GM12878 (cell line): ENCODE measurements around the gene SV2B.

Experiments used
- BACH1 ChIP-seq: fragments of 450-650 bp; IDR thresholded peaks from 2 replicates; pipeline ENCODE4 v1.6.1; 2017; ENCODE audit warnings: mild to moderate bottlenecking, borderline replicate concordance
- DPF2 ChIP-seq: fragments of 450-650 bp; IDR thresholded peaks from 2 replicates; pipeline ENCODE4 v1.6.1; 2017; ENCODE audit warnings: mild to moderate bottlenecking
- FOXK2 ChIP-seq: fragments of 450-650 bp; IDR thresholded peaks from 2 replicates; pipeline ENCODE4 v1.6.1; 2017; ENCODE audit warnings: mild to moderate bottlenecking, moderate library complexity
- POLR2AphosphoS5 ChIP-seq: IDR thresholded peaks from 2 replicates; pipeline ENCODE4 v1.6.1; 2011; ENCODE audit warnings: mild to moderate bottlenecking, low read length, inconsistent platforms
- RAD21 ChIP-seq: IDR thresholded peaks from 2 replicates; pipeline ENCODE4 v1.6.1; 2011; ENCODE audit warnings: mild to moderate bottlenecking, low read depth, low read length, moderate library complexity; ENCODE audit not compliant: insufficient read depth
- RFX5 ChIP-seq: IDR thresholded peaks from 2 replicates; pipeline ENCODE4 v1.6.1; 2011; ENCODE audit warnings: low read depth, low read length, improper control_type of control experiment
- TF ChIP-seq, protein P1 (sequence below): IDR thresholded peaks from 2 replicates; pipeline ENCODE4 v1.6.1; 2012; ENCODE audit warnings: low read depth, low read length, improper control_type of control experiment
- TF ChIP-seq, protein P2 (sequence below): fragments of 450-650 bp; IDR thresholded peaks from 2 replicates; pipeline ENCODE4 v1.6.1; 2016; ENCODE audit warnings: mild to moderate bottlenecking, moderate library complexity, borderline replicate concordance
- TF ChIP-seq, protein P3 (sequence below), 3 experiments: IDR thresholded peaks in 2 of 3; conservative IDR thresholded peaks in 1 of 3; 2 replicates each; pipeline ENCODE4 v1.5.1; 2011; ENCODE audit warnings: low read depth in 3 of 3, low read length in 3 of 3, mild to moderate bottlenecking in 3 of 3, control low read depth in 2 of 3, moderate library complexity in 2 of 3, inconsistent platforms in 1 of 3, mixed read lengths in 1 of 3; ENCODE audit not compliant: control insufficient read depth in 2 of 3, insufficient read depth in 1 of 3; ENCODE audit errors: extremely low read depth in 1 of 3

DNA sequence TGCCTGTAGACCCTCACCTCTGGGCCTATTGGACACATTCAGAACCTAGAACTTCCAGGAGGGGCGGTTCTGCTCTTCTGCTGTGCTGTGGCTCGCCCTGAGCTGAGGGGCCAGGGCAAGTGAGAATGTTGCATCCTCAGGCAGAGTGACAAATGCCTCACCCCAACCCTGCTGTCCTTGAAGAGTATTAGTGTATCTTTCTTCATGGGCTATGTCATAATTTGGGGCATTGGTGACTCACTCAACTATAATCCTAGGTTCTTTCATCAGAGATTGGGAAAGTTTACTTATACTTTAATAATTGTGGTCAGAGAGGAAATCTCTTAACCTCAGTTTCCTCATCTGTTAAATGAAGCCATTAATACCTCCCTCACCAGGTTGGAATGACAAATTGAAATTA is 143.8 kb downstream of the SV2B start:
- TF ChIP-seq FOXK2 (no peak), POLR2AphosphoS5 (no peak), RAD21 (no peak), RFX5 (no peak), DPF2 (no peak), BACH1 (no peak)
- TF ChIP-seq, protein P1, sequence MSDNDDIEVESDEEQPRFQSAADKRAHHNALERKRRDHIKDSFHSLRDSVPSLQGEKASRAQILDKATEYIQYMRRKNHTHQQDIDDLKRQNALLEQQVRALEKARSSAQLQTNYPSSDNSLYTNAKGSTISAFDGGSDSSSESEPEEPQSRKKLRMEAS: no peak
- TF ChIP-seq, protein P2, sequence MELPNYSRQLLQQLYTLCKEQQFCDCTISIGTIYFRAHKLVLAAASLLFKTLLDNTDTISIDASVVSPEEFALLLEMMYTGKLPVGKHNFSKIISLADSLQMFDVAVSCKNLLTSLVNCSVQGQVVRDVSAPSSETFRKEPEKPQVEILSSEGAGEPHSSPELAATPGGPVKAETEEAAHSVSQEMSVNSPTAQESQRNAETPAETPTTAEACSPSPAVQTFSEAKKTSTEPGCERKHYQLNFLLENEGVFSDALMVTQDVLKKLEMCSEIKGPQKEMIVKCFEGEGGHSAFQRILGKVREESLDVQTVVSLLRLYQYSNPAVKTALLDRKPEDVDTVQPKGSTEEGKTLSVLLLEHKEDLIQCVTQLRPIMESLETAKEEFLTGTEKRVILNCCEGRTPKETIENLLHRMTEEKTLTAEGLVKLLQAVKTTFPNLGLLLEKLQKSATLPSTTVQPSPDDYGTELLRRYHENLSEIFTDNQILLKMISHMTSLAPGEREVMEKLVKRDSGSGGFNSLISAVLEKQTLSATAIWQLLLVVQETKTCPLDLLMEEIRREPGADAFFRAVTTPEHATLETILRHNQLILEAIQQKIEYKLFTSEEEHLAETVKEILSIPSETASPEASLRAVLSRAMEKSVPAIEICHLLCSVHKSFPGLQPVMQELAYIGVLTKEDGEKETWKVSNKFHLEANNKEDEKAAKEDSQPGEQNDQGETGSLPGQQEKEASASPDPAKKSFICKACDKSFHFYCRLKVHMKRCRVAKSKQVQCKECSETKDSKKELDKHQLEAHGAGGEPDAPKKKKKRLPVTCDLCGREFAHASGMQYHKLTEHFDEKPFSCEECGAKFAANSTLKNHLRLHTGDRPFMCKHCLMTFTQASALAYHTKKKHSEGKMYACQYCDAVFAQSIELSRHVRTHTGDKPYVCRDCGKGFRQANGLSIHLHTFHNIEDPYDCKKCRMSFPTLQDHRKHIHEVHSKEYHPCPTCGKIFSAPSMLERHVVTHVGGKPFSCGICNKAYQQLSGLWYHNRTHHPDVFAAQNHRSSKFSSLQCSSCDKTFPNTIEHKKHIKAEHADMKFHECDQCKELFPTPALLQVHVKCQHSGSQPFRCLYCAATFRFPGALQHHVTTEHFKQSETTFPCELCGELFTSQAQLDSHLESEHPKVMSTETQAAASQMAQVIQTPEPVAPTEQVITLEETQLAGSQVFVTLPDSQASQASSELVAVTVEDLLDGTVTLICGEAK: no peak
- TF ChIP-seq, protein P3, sequence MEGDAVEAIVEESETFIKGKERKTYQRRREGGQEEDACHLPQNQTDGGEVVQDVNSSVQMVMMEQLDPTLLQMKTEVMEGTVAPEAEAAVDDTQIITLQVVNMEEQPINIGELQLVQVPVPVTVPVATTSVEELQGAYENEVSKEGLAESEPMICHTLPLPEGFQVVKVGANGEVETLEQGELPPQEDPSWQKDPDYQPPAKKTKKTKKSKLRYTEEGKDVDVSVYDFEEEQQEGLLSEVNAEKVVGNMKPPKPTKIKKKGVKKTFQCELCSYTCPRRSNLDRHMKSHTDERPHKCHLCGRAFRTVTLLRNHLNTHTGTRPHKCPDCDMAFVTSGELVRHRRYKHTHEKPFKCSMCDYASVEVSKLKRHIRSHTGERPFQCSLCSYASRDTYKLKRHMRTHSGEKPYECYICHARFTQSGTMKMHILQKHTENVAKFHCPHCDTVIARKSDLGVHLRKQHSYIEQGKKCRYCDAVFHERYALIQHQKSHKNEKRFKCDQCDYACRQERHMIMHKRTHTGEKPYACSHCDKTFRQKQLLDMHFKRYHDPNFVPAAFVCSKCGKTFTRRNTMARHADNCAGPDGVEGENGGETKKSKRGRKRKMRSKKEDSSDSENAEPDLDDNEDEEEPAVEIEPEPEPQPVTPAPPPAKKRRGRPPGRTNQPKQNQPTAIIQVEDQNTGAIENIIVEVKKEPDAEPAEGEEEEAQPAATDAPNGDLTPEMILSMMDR (IDR thresholded peaks at IDR 0.05 in 2 of 3, conservative IDR thresholded peaks at IDR 0.05 in 1 of 3; ENCODE audit: control insufficient read depth in 2 of 3, extremely low read depth in 1 of 3, insufficient read depth in 1 of 3, low read depth in 3 of 3, low read length in 3 of 3): no peak
